Uterus (tissue), 2 donors: ENCODE results near the gene JPH4.

ENCODE experiments used
- POLR2A ChIP-seq, 2 donors: fragments of 450-650 bp; IDR thresholded peaks; one replicate each; pipeline ENCODE4 v1.6.1; 2016; ENCODE audit warnings: antibody characterized with exemption in 2 of 2, mild to moderate bottlenecking in 1 of 2, moderate library complexity in 1 of 2
- TF ChIP-seq, protein P1 (sequence below), 4 experiments: fragments of 200-600 bp in 2 of 4; fragments of 450-650 bp in 2 of 4; sonication (generic) in 2 of 4; IDR thresholded peaks; one replicate each; pipeline ENCODE4 v1.5.1; 2016 to 2019; ENCODE audit warnings: antibody characterized with exemption in 4 of 4, mild to moderate bottlenecking in 2 of 4, moderate library complexity in 1 of 4

DNA sequence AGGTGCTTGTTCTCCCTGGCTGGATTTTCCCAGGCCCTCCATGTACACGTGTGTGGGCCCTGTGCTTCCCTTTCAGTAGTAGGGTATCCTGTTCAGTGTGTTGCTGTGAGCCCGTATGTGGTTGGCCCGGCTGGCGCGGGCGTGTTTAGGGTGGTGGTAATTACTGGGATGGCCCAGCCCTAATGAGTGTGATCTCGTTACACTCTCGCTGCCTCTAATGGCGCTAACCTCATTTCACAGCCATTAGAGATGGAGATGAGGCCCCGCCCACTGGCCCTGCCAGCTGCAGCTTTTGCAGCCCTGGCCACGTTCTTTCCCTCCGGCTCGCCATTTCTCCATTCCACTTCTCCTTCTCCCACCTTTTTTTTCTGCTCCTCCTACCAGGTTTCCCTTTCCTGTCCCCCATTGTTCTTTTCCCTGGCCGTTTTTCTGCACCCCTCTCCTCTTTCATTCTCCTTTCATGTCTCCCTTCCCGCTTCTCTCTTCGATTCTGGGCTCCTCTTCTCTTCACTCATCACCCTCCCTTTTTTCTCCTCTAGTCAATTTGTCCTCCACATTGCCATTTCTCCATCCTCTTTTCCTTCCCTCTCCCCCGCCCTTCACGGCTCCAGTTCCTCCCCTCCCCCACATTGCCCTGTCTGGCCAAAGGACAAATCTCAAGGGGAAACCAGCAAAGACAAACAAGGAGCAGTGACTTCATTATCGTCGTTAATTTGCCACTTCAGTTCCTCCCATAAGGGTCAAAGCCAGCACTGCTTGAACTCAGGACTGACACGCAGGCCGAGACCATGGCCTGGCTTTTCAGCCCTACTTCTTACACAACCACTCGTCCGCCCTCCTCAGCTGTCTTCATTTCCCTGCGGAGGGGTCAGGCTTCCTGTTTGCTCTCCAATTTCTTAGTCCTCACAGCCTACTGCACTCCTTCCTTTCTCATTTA, 33.8 kb downstream of the JPH4 start:
- TF ChIP-seq, protein P1, sequence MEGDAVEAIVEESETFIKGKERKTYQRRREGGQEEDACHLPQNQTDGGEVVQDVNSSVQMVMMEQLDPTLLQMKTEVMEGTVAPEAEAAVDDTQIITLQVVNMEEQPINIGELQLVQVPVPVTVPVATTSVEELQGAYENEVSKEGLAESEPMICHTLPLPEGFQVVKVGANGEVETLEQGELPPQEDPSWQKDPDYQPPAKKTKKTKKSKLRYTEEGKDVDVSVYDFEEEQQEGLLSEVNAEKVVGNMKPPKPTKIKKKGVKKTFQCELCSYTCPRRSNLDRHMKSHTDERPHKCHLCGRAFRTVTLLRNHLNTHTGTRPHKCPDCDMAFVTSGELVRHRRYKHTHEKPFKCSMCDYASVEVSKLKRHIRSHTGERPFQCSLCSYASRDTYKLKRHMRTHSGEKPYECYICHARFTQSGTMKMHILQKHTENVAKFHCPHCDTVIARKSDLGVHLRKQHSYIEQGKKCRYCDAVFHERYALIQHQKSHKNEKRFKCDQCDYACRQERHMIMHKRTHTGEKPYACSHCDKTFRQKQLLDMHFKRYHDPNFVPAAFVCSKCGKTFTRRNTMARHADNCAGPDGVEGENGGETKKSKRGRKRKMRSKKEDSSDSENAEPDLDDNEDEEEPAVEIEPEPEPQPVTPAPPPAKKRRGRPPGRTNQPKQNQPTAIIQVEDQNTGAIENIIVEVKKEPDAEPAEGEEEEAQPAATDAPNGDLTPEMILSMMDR (IDR thresholded peaks at IDR 0.05) = no peak
- TF ChIP-seq POLR2A (IDR thresholded peaks at IDR 0.05) = no peak
